H9 (cell line): ENCODE measurements around the gene COX6B2. TPM values are rescaled to one million over a fixed set of nuclear protein-coding genes. Genes with fewer than 3 reads are reported as not detected.

Experiments
- DNase-seq: peaks from one replicate; pipeline ENCODE4 v3.0.0-alpha.2; 2017
- H2AFZ ChIP-seq: one replicate; pipeline ENCODE4 v1.6.1; 2013; ENCODE audit warnings: mild to moderate bottlenecking, low read length, control low read depth, moderate library complexity
- H2AK5ac ChIP-seq: 2 replicates; pipeline ENCODE4 v1.6.1; 2013; ENCODE audit warnings: low read length, control low read depth, mixed read lengths; ENCODE audit not compliant: insufficient read length
- H2BK120ac ChIP-seq: one replicate; pipeline ENCODE4 v1.6.1; 2013; ENCODE audit warnings: low read depth, mild to moderate bottlenecking, low read length, control low read depth, inconsistent platforms; ENCODE audit not compliant: poor library complexity, severe bottlenecking
- H2BK12ac ChIP-seq: 2 replicates; pipeline ENCODE4 v1.6.1; 2013; ENCODE audit warnings: low read length, control low read depth, mixed read lengths, low read depth; ENCODE audit not compliant: insufficient read length
- H2BK15ac ChIP-seq: 2 replicates; pipeline ENCODE4 v1.6.1; 2013; ENCODE audit warnings: low read depth, low read length, control low read depth
- H2BK20ac ChIP-seq: one replicate; pipeline ENCODE4 v1.6.1; 2013; ENCODE audit warnings: low read depth, mild to moderate bottlenecking, low read length, control low read depth, inconsistent platforms; ENCODE audit not compliant: poor library complexity, severe bottlenecking
- H2BK5ac ChIP-seq: 2 replicates; pipeline ENCODE4 v1.6.1; 2013; ENCODE audit warnings: low read length, control low read depth, mixed read lengths; ENCODE audit not compliant: insufficient read length
- H3K14ac ChIP-seq: 2 replicates; pipeline ENCODE4 v1.6.1; 2013; ENCODE audit warnings: low read length, control low read depth; ENCODE audit not compliant: insufficient read depth
- H3K18ac ChIP-seq: 2 replicates; pipeline ENCODE4 v1.6.1; 2013; ENCODE audit warnings: low read depth, mild to moderate bottlenecking, mixed read lengths, low read length, control low read depth; ENCODE audit not compliant: insufficient read length
- H3K23ac ChIP-seq: 2 replicates; pipeline ENCODE4 v1.6.1; 2013; ENCODE audit warnings: low read length, control low read depth, mixed read lengths, low read depth; ENCODE audit not compliant: insufficient read length
- H3K23me2 ChIP-seq: 2 replicates; pipeline ENCODE4 v1.6.1; 2013; ENCODE audit warnings: low read depth, mild to moderate bottlenecking, mixed read lengths, low read length, control low read depth; ENCODE audit not compliant: insufficient read length, poor library complexity, severe bottlenecking
- H3K27ac ChIP-seq: 2 replicates; pipeline ENCODE4 v1.5.1; 2013; ENCODE audit warnings: low read length, control low read depth, mixed read lengths, low read depth; ENCODE audit not compliant: insufficient read length
- H3K27me3 ChIP-seq: 2 replicates; pipeline ENCODE4 v1.6.1; 2013; ENCODE audit warnings: low read length, control low read depth, inconsistent platforms; ENCODE audit not compliant: insufficient read depth
- H3K4ac ChIP-seq: 2 replicates; pipeline ENCODE4 v1.6.1; 2013; ENCODE audit warnings: low read depth, mild to moderate bottlenecking, control low read depth, inconsistent platforms, low read length, moderate library complexity
- H3K4me1 ChIP-seq: 2 replicates; pipeline ENCODE4 v1.6.1; 2013; ENCODE audit warnings: low read length, control low read depth, inconsistent platforms; ENCODE audit not compliant: insufficient read depth
- H3K4me2 ChIP-seq: 2 replicates; pipeline ENCODE4 v1.6.1; 2013; ENCODE audit warnings: low read length, control low read depth, mixed read lengths; ENCODE audit not compliant: insufficient read length, insufficient read depth
- H3K56ac ChIP-seq: 2 replicates; pipeline ENCODE4 v1.6.1; 2013; ENCODE audit warnings: low read depth, mild to moderate bottlenecking, mixed read lengths, low read length, control low read depth; ENCODE audit not compliant: insufficient read length
- H3K79me1 ChIP-seq: 2 replicates; pipeline ENCODE4 v1.6.1; 2013; ENCODE audit warnings: low read depth, mild to moderate bottlenecking, moderate library complexity, low read length, control low read depth, inconsistent platforms; ENCODE audit not compliant: insufficient read depth, poor library complexity, severe bottlenecking
- H3K79me2 ChIP-seq: 2 replicates; pipeline ENCODE4 v1.6.1; 2013; ENCODE audit warnings: low read length, control low read depth, inconsistent platforms; ENCODE audit not compliant: insufficient read depth
- H3K9ac ChIP-seq: 2 replicates; pipeline ENCODE4 v1.6.1; 2013; ENCODE audit warnings: low read length, control low read depth, mixed read lengths; ENCODE audit not compliant: insufficient read length; ENCODE audit errors: extremely low read depth
- H3K9me3 ChIP-seq: one replicate; pipeline ENCODE4 v1.6.1; 2013; ENCODE audit warnings: low read depth, low read length, inconsistent platforms; ENCODE audit not compliant: control insufficient read depth
- H3T11ph ChIP-seq: one replicate; pipeline ENCODE4 v1.6.1; 2013; ENCODE audit warnings: mild to moderate bottlenecking, low read length, control low read depth, inconsistent platforms
- H4K20me1 ChIP-seq: one replicate; pipeline ENCODE4 v1.6.1; 2013; ENCODE audit not compliant: control insufficient read depth, insufficient read length, insufficient read depth
- H4K5ac ChIP-seq: 2 replicates; pipeline ENCODE4 v1.6.1; 2013; ENCODE audit warnings: low read depth, mild to moderate bottlenecking, mixed read lengths, low read length, control low read depth; ENCODE audit not compliant: insufficient read length
- H4K8ac ChIP-seq: replicated peaks from 2 replicates; pipeline ENCODE4 v1.6.1; 2013; ENCODE audit warnings: low read length, control low read depth, mixed read lengths, low read depth; ENCODE audit not compliant: insufficient read length
- H4K91ac ChIP-seq: 2 replicates; pipeline ENCODE4 v1.6.1; 2013; ENCODE audit warnings: low read depth, mild to moderate bottlenecking, moderate library complexity, mixed read lengths, low read length, control low read depth; ENCODE audit not compliant: insufficient read length
- H3K27ac Mint-ChIP-seq, 3 experiments: 2 replicates in 2 of 3; 3 replicates in 1 of 3; pipeline ENCODE4 v1.8.0; 2020 to 2021; ENCODE audit warnings: mixed read lengths in 3 of 3, mild to moderate bottlenecking in 1 of 3, moderate library complexity in 1 of 3
- H3K27me3 Mint-ChIP-seq: 2 replicates; pipeline ENCODE4 v1.8.0; 2021; ENCODE audit warnings: low read depth, mild to moderate bottlenecking, moderate library complexity, mixed read lengths
- H3K36me3 Mint-ChIP-seq, 3 experiments: 2 replicates in 2 of 3; 3 replicates in 1 of 3; pipeline ENCODE4 v1.8.0; 2020 to 2021; ENCODE audit warnings: low read depth in 3 of 3, mixed read lengths in 3 of 3; ENCODE audit not compliant: insufficient read depth in 1 of 3
- H3K4me1 Mint-ChIP-seq, 2 experiments: 2 replicates each; pipeline ENCODE4 v1.8.0; 2020; ENCODE audit warnings: mixed read lengths in 2 of 2
- H3K4me3 Mint-ChIP-seq, 2 experiments: 2 replicates in 1 of 2; 3 replicates in 1 of 2; pipeline ENCODE4 v1.8.0; 2020 to 2021; ENCODE audit warnings: mild to moderate bottlenecking in 2 of 2, mixed read lengths in 2 of 2, moderate library complexity in 1 of 2
- H3K9me3 Mint-ChIP-seq, 2 experiments: 2 replicates in 1 of 2; 3 replicates in 1 of 2; pipeline ENCODE4 v1.8.0; 2020; ENCODE audit warnings: mild to moderate bottlenecking in 2 of 2, mixed read lengths in 2 of 2, moderate library complexity in 1 of 2
- CTCF ChIP-seq: fragments of 200-600 bp; sonication (generic); conservative IDR thresholded peaks from 3 replicates; pipeline ENCODE4 v1.8.0; 2021; ENCODE audit warnings: antibody characterized with exemption, mild to moderate bottlenecking
- WGBS: extraction: QIAGEN DNeasy Blood & Tissue Kit; methylation state at CpG from one replicate; pipeline ENCODE4 v1.1.7; 2013; ENCODE audit warnings: missing lambda C conversion rate, low lambda C conversion rate, mixed read lengths; ENCODE audit not compliant: insufficient read length; ENCODE audit errors: extremely low coverage; 5-methylcytosine and 5-hydroxymethylcytosine counted together
- total RNA-seq: library from RNA; stranded (reverse); gene quantifications from 2 replicates; pipeline ENCODE4 v1.2.1, GENCODE V29; 2021

COX6B2 gene
- total RNA-seq, 1 experiment from 2014 or later, result 4.0 TPM

GRCh38 chr19:55348317-55349034, 6.0 kb downstream of the COX6B2 start:
- Mint-ChIP-seq H3K4me1 (peaks cover 62 to 75% of the 10 kb centered on the region in 2 experiments), H3K27me3 (peaks cover 31% of the 10 kb centered on the region), H3K9me3 (no peaks in the 10 kb centered on the region; a peak in 1 of 5 replicates), H3K4me3 (peak overlapping the region; percentile 49 to 72), H3K27ac (peak overlapping the region; percentile 94 to 99 (median 96)), H3K36me3 (peaks cover 11 to 59% (median 40%) of the 10 kb centered on the region in 3 experiments; a peak in 6 of 7 replicates)
- Histone ChIP-seq H3K79me2 (no peaks in the 10 kb centered on the region), H2BK15ac (no peak overlapping the region), H3K56ac (no peak overlapping the region), H3K27me3 (peaks cover 14% of the 10 kb centered on the region; the same call in 1 of the 2 replicates), H3K18ac (peak overlapping the region; percentile 54), H2BK120ac (no peak overlapping the region), H3K79me1 (no peaks in the 10 kb centered on the region), H3K4me1 (peaks cover 2% of the 10 kb centered on the region; the same call in 1 of the 2 replicates), H3K4me2 (peak overlapping the region; percentile 35), H3K14ac (peak overlapping the region; percentile 77; the same call in 1 of the 2 replicates), H3K23me2 (peaks cover 7% of the 10 kb centered on the region), H4K91ac (no peak overlapping the region), H3K4ac (no peak overlapping the region), H4K5ac (no peak overlapping the region), H3K23ac (no peak overlapping the region), H4K20me1 (no peaks in the 10 kb centered on the region), H2AK5ac (no peak overlapping the region), H2BK12ac (no peak overlapping the region), H4K8ac (no peak overlapping the region), H2BK5ac (no peak overlapping the region), H2AFZ (no peak overlapping the region), H3K9me3 (no peaks in the 10 kb centered on the region), H3K27ac (peak overlapping the region; percentile 59), H3T11ph (no peak overlapping the region), H2BK20ac (no peak overlapping the region), H3K9ac (peak overlapping the region; percentile 24)
- TF ChIP-seq CTCF, result no peak
- no CpG with 5 or more reads among the region's 22 CpGs for WGBS
- peak; percentile 69 for DNase-seq
